Erythroblast (primary cell): Measurements from ENCODE around the gene ANP32A.

Experiments used
- GATA1 ChIP-seq: IDR thresholded peaks from 2 replicates; pipeline ENCODE4 v1.6.1; 2011; ENCODE audit warnings: low read depth, mild to moderate bottlenecking, control low read depth, low read length, moderate library complexity
- POLR2A ChIP-seq: IDR thresholded peaks from 2 replicates; pipeline ENCODE4 v1.6.1; 2011; ENCODE audit warnings: mild to moderate bottlenecking, low read length

- TF ChIP-seq POLR2A, result no peak
- TF ChIP-seq GATA1, result no peak
Observed at GRCh38 chr15:68806220-68807060, 14.3 kb downstream of the ANP32A start.
